GM10266 (cell line): Measurements from ENCODE around the gene TAF4.

Experiments
- DNase-seq: peaks from one replicate; pipeline ENCODE4 v3.0.0; 2012; ENCODE audit errors: extremely low spot score
- CTCF ChIP-seq: IDR thresholded peaks from 2 replicates; pipeline ENCODE4 v1.5.1; 2012; ENCODE audit warnings: mild to moderate bottlenecking, low read depth; ENCODE audit not compliant: control insufficient read depth, insufficient read depth; ENCODE audit errors: missing control alignments

The TAF4 gene

GRCh38 chr20:61998343-61999121 lies 67.1 kb downstream of the TAF4 start:
- DNase-seq = no peak
- no peak for TF ChIP-seq CTCF

- DNase-seq = no peak
- no peak for TF ChIP-seq CTCF
Measured at GRCh38 chr20:61997891-61998290, 67.8 kb downstream of the TAF4 start.

- no peak for TF ChIP-seq CTCF
- DNase-seq = no peak
Measured at GRCh38 chr20:61997372-61997771, 68.3 kb downstream of the TAF4 start.

- TF ChIP-seq CTCF = no peak
Measured at GRCh38 chr20:61994546-61994945, 71.1 kb downstream of the TAF4 start.

GRCh38 chr20:61993058-61993457 lies 72.6 kb downstream of the TAF4 start:
- no peak for DNase-seq
- no peak for TF ChIP-seq CTCF

More at GRCh38 chr20:61994546-61994945, 71.1 kb downstream of the TAF4 start:
- DNase-seq = no peak

GRCh38 chr20:61991476-61991875 lies 74.2 kb downstream of the TAF4 start:
- TF ChIP-seq CTCF = no peak
- no peak for DNase-seq

GRCh38 chr20:61990484-61990883 lies 75.2 kb downstream of the TAF4 start:
- no peak for DNase-seq
- TF ChIP-seq CTCF = no peak
